GM12878 (cell line): Measurements from ENCODE around the gene TTLL7.

Source experiments
- ATF3 ChIP-seq: IDR thresholded peaks from 2 replicates; pipeline ENCODE4 v1.6.1; 2011; ENCODE audit warnings: low read depth, mild to moderate bottlenecking, low read length, moderate library complexity, borderline replicate concordance; ENCODE audit errors: extremely low read depth
- CEBPB ChIP-seq, 2 experiments: fragments of 150-350 bp in 1 of 2; IDR thresholded peaks; 2 replicates each; pipeline ENCODE4 v1.6.1; 2012 to 2014; ENCODE audit warnings: low read depth in 2 of 2, low read length in 2 of 2, borderline replicate concordance in 1 of 2, inconsistent platforms in 1 of 2
- CTCF ChIP-seq, 3 experiments: IDR thresholded peaks in 2 of 3; conservative IDR thresholded peaks in 1 of 3; 2 replicates each; pipeline ENCODE4 v1.5.1; 2011; ENCODE audit warnings: low read depth in 3 of 3, low read length in 3 of 3, mild to moderate bottlenecking in 3 of 3, control low read depth in 2 of 3, moderate library complexity in 2 of 3, inconsistent platforms in 1 of 3, mixed read lengths in 1 of 3; ENCODE audit not compliant: control insufficient read depth in 2 of 3, insufficient read depth in 1 of 3; ENCODE audit errors: extremely low read depth in 1 of 3
- EZH2 ChIP-seq: IDR thresholded peaks from 2 replicates; pipeline ENCODE4 v1.6.1; 2012; ENCODE audit warnings: low read depth, mild to moderate bottlenecking, control low read depth, inconsistent platforms, low read length, borderline replicate concordance; ENCODE audit not compliant: control insufficient read depth
- IRF5 ChIP-seq: fragments of 450-650 bp; IDR thresholded peaks from 2 replicates; pipeline ENCODE4 v1.6.1; 2017; ENCODE audit warnings: borderline replicate concordance
- NR2F1 ChIP-seq: fragments of 450-650 bp; conservative IDR thresholded peaks from 2 replicates; pipeline ENCODE4 v1.6.1; 2017; ENCODE audit warnings: mild to moderate bottlenecking
- PAX8 ChIP-seq: fragments of 450-650 bp; IDR thresholded peaks from 2 replicates; pipeline ENCODE4 v1.6.1; 2017; ENCODE audit warnings: mild to moderate bottlenecking, moderate library complexity
- RAD21 ChIP-seq: IDR thresholded peaks from 2 replicates; pipeline ENCODE4 v1.6.1; 2011; ENCODE audit warnings: mild to moderate bottlenecking, low read depth, low read length, moderate library complexity; ENCODE audit not compliant: insufficient read depth
- SP1 ChIP-seq: IDR thresholded peaks from one replicate; pipeline ENCODE4 v1.6.1; 2011; ENCODE audit warnings: low read depth, low read length
- SREBF2 ChIP-seq: IDR thresholded peaks from 2 replicates; pipeline ENCODE4 v1.6.1; 2012; ENCODE audit warnings: mild to moderate bottlenecking, low read length
- ZBTB4 ChIP-seq: fragments of 450-650 bp; formaldehyde crosslinking; IDR thresholded peaks from 2 replicates; pipeline ENCODE4 v1.4.0; 2022; ENCODE audit warnings: mild to moderate bottlenecking, moderate library complexity
- TF ChIP-seq, protein P1 (sequence below): IDR thresholded peaks from 2 replicates; pipeline ENCODE4 v1.6.1; 2012; ENCODE audit warnings: low read length, inconsistent platforms
- TF ChIP-seq, protein P2 (sequence below): fragments of 450-650 bp; IDR thresholded peaks from 2 replicates; pipeline ENCODE4 v1.6.1; 2017; ENCODE audit warnings: mild to moderate bottlenecking

GRCh38 chr1:84042461-84042860 is 43.5 kb upstream of the TTLL7 start:
- TF ChIP-seq CTCF (IDR thresholded peaks at IDR 0.05 in 2 of 3, conservative IDR thresholded peaks at IDR 0.05 in 1 of 3; ENCODE audit: control insufficient read depth in 2 of 3, extremely low read depth in 1 of 3, insufficient read depth in 1 of 3, low read depth in 3 of 3, low read length in 3 of 3) (no peak), ZBTB4 (CRISPR knock-in tag) (no peak), SP1 (no peak), CEBPB (IDR thresholded peaks at IDR 0.05; ENCODE audit: borderline replicate concordance in 1 of 2, low read depth in 2 of 2, low read length in 2 of 2) (no peak), SREBF2 (no peak), PAX8 (no peak), ATF3 (no peak), NR2F1 (no peak), EZH2 (no peak), RAD21 (no peak), IRF5 (no peak)
- TF ChIP-seq, protein P1, sequence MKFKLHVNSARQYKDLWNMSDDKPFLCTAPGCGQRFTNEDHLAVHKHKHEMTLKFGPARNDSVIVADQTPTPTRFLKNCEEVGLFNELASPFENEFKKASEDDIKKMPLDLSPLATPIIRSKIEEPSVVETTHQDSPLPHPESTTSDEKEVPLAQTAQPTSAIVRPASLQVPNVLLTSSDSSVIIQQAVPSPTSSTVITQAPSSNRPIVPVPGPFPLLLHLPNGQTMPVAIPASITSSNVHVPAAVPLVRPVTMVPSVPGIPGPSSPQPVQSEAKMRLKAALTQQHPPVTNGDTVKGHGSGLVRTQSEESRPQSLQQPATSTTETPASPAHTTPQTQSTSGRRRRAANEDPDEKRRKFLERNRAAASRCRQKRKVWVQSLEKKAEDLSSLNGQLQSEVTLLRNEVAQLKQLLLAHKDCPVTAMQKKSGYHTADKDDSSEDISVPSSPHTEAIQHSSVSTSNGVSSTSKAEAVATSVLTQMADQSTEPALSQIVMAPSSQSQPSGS: no peak
- TF ChIP-seq, protein P2, sequence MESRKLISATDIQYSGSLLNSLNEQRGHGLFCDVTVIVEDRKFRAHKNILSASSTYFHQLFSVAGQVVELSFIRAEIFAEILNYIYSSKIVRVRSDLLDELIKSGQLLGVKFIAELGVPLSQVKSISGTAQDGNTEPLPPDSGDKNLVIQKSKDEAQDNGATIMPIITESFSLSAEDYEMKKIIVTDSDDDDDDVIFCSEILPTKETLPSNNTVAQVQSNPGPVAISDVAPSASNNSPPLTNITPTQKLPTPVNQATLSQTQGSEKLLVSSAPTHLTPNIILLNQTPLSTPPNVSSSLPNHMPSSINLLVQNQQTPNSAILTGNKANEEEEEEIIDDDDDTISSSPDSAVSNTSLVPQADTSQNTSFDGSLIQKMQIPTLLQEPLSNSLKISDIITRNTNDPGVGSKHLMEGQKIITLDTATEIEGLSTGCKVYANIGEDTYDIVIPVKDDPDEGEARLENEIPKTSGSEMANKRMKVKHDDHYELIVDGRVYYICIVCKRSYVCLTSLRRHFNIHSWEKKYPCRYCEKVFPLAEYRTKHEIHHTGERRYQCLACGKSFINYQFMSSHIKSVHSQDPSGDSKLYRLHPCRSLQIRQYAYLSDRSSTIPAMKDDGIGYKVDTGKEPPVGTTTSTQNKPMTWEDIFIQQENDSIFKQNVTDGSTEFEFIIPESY: no peak
